ENCODE data around the gene SMIM13.

- TF ChIP-seq CTCF (IDR thresholded peaks at IDR 0.05 in 8 of 11, conservative IDR thresholded peaks at IDR 0.05 in 3 of 11) (no peak), POLR2A (IDR thresholded peaks at IDR 0.05) (no peak)
Observed at GRCh38 chr6:11066505-11067347, 26.9 kb upstream of the SMIM13 start.
